Measurements from ENCODE around the gene TPPP2. TPM values are rescaled to one million over a fixed set of nuclear protein-coding genes. Genes with fewer than 3 reads are reported as not detected.

The TPPP2 gene
- total and polyA plus RNA-seq, 10 of the 15 experiments (the other 5 are each of a cell fraction or from before 2014, with no cell fraction given): not detected

DNA sequence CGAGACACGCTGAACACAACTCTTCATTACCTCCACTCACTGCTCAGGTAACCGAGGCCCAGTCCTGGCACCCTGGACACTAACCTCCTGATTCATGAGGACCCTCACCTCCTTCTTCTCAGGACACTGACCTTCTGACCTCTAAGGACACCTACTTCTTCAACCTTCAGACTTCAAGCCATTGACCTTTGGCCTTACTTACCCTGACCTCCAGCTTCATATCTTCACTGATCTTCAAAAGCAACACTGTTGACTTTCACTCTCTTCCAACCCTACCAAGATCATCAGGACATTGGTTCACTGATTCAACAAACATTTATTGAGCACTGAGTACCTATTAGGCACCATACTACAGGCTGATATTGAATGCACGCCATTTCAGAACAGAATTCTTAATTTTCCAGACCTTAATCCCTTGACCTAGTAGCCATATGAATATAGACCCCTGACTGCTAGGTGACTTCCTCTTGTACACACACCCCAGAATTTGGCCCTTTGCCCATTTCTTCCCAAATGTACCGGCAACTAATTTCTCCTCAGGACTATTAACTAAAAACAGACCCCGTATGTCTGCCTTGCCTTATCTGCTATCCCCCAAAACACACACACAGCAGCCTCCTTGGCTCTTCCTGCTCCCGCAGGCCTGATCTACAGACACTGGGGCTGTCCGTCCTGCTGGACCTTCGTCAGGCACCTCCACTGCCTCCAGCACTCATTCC, 45.9 kb downstream of the TPPP2 start (continued):
- TF ChIP-seq, protein P1, sequence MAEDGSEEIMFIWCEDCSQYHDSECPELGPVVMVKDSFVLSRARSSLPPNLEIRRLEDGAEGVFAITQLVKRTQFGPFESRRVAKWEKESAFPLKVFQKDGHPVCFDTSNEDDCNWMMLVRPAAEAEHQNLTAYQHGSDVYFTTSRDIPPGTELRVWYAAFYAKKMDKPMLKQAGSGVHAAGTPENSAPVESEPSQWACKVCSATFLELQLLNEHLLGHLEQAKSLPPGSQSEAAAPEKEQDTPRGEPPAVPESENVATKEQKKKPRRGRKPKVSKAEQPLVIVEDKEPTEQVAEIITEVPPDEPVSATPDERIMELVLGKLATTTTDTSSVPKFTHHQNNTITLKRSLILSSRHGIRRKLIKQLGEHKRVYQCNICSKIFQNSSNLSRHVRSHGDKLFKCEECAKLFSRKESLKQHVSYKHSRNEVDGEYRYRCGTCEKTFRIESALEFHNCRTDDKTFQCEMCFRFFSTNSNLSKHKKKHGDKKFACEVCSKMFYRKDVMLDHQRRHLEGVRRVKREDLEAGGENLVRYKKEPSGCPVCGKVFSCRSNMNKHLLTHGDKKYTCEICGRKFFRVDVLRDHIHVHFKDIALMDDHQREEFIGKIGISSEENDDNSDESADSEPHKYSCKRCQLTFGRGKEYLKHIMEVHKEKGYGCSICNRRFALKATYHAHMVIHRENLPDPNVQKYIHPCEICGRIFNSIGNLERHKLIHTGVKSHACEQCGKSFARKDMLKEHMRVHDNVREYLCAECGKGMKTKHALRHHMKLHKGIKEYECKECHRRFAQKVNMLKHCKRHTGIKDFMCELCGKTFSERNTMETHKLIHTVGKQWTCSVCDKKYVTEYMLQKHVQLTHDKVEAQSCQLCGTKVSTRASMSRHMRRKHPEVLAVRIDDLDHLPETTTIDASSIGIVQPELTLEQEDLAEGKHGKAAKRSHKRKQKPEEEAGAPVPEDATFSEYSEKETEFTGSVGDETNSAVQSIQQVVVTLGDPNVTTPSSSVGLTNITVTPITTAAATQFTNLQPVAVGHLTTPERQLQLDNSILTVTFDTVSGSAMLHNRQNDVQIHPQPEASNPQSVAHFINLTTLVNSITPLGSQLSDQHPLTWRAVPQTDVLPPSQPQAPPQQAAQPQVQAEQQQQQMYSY (CRISPR knock-in tag; IDR thresholded peaks at IDR 0.05): no peak
- TF ChIP-seq HDAC2 (IDR thresholded peaks at IDR 0.05): no peak
- TF ChIP-seq, protein P2, sequence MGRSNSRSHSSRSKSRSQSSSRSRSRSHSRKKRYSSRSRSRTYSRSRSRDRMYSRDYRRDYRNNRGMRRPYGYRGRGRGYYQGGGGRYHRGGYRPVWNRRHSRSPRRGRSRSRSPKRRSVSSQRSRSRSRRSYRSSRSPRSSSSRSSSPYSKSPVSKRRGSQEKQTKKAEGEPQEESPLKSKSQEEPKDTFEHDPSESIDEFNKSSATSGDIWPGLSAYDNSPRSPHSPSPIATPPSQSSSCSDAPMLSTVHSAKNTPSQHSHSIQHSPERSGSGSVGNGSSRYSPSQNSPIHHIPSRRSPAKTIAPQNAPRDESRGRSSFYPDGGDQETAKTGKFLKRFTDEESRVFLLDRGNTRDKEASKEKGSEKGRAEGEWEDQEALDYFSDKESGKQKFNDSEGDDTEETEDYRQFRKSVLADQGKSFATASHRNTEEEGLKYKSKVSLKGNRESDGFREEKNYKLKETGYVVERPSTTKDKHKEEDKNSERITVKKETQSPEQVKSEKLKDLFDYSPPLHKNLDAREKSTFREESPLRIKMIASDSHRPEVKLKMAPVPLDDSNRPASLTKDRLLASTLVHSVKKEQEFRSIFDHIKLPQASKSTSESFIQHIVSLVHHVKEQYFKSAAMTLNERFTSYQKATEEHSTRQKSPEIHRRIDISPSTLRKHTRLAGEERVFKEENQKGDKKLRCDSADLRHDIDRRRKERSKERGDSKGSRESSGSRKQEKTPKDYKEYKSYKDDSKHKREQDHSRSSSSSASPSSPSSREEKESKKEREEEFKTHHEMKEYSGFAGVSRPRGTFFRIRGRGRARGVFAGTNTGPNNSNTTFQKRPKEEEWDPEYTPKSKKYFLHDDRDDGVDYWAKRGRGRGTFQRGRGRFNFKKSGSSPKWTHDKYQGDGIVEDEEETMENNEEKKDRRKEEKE (IDR thresholded peaks at IDR 0.05): no peak
- no peak for TF ChIP-seq HDAC6 (IDR thresholded peaks at IDR 0.05; ENCODE audit: unreplicated experiment)
- TF ChIP-seq JUND (IDR thresholded peaks at IDR 0.05; ENCODE audit: low read depth, low read length): no peak

Data from GM12878 (cell line).